Measurements from ENCODE around the gene SBNO2.

The SBNO2 gene

GRCh38 chr19:1136201-1136600 lies 37.9 kb downstream of the SBNO2 start:
- no peak overlapping the region for H3K27ac ChIP-seq (ENCODE audit: low read length)
- DNase-seq: no peak
- no peak overlapping the region for H3K9ac ChIP-seq (ENCODE audit: low read length)
- no peak overlapping the region for H2AFZ ChIP-seq (ENCODE audit: low read length)
- TF ChIP-seq CTCF (IDR thresholded peaks at IDR 0.05; ENCODE audit: low read length): no peak
- no peak for TF ChIP-seq EZH2 (optimal IDR thresholded peaks at IDR 0.05; ENCODE audit: low read depth, low read length)
- no peak for TF ChIP-seq EZH2phosphoT487 (IDR thresholded peaks at IDR 0.05; ENCODE audit: low read length)
- H3K4me3 ChIP-seq (ENCODE audit: low read length): no peak overlapping the region
- no peaks in the 10 kb centered on the region for H3K9me3 ChIP-seq (replicated peaks; ENCODE audit: insufficient read depth, low read length)
- no peak overlapping the region for H3K4me2 ChIP-seq (ENCODE audit: low read depth, low read length)
- peaks cover 24% of the 10 kb centered on the region for H3F3A ChIP-seq (ENCODE audit: insufficient read depth, low read length)
- peaks cover 18% of the 10 kb centered on the region; the same call in 1 of the 2 replicates for H3K4me1 ChIP-seq (ENCODE audit: low read length)
- no peaks in the 10 kb centered on the region for H3K36me3 ChIP-seq (replicated peaks; ENCODE audit: insufficient read depth, low read length)
- no peaks in the 10 kb centered on the region for H3K9me2 ChIP-seq (replicated peaks; ENCODE audit: insufficient read depth, low read length)
- H4K20me1 ChIP-seq (ENCODE audit: insufficient read depth, low read length): no peaks in the 10 kb centered on the region
- H3K79me2 ChIP-seq (ENCODE audit: low read length): peaks cover 31% of the 10 kb centered on the region
- H3K27me3 ChIP-seq (replicated peaks; ENCODE audit: insufficient read depth, low read length): no peaks in the 10 kb centered on the region

GRCh38 chr19:1135454-1135853 lies 38.6 kb downstream of the SBNO2 start:
- peaks cover 37% of the 10 kb centered on the region for H3K79me2 ChIP-seq (ENCODE audit: low read length)
- no peak overlapping the region for H3K4me3 ChIP-seq (ENCODE audit: low read length)
- H3K36me3 ChIP-seq (replicated peaks; ENCODE audit: insufficient read depth, low read length): no peaks in the 10 kb centered on the region
- TF ChIP-seq EZH2phosphoT487 (IDR thresholded peaks at IDR 0.05; ENCODE audit: low read length): no peak
- no peak overlapping the region for H3K27ac ChIP-seq (ENCODE audit: low read length)
- no peak for DNase-seq
- H3F3A ChIP-seq (ENCODE audit: insufficient read depth, low read length): peaks cover 27% of the 10 kb centered on the region
- no peaks in the 10 kb centered on the region for H3K9me2 ChIP-seq (replicated peaks; ENCODE audit: insufficient read depth, low read length)
- no peaks in the 10 kb centered on the region for H4K20me1 ChIP-seq (ENCODE audit: insufficient read depth, low read length)
- no peak overlapping the region for H3K4me2 ChIP-seq (ENCODE audit: low read depth, low read length)
- H3K4me1 ChIP-seq (ENCODE audit: low read length): peaks cover 24% of the 10 kb centered on the region; the same call in 1 of the 2 replicates
- H3K9me3 ChIP-seq (replicated peaks; ENCODE audit: insufficient read depth, low read length): no peaks in the 10 kb centered on the region
- no peak overlapping the region for H2AFZ ChIP-seq (ENCODE audit: low read length)
- no peaks in the 10 kb centered on the region for H3K27me3 ChIP-seq (replicated peaks; ENCODE audit: insufficient read depth, low read length)
- no peak overlapping the region for H3K9ac ChIP-seq (ENCODE audit: low read length)

GRCh38 chr19:1134431-1134830 lies 39.6 kb downstream of the SBNO2 start:
- Histone ChIP-seq H3K79me2 (ENCODE audit: low read length) (peaks cover 48% of the 10 kb centered on the region), H3K4me3 (ENCODE audit: low read length) (no peak overlapping the region), H3K9ac (ENCODE audit: low read length) (no peak overlapping the region), H3K4me1 (ENCODE audit: low read length) (peaks cover 30% of the 10 kb centered on the region; the same call in 1 of the 2 replicates), H4K20me1 (ENCODE audit: insufficient read depth, low read length) (no peaks in the 10 kb centered on the region), H3F3A (ENCODE audit: insufficient read depth, low read length) (peaks cover 27% of the 10 kb centered on the region), H3K27ac (ENCODE audit: low read length) (no peak overlapping the region), H3K27me3 (replicated peaks; ENCODE audit: insufficient read depth, low read length) (no peaks in the 10 kb centered on the region), H2AFZ (ENCODE audit: low read length) (no peak overlapping the region), H3K36me3 (replicated peaks; ENCODE audit: insufficient read depth, low read length) (no peaks in the 10 kb centered on the region), H3K4me2 (ENCODE audit: low read depth, low read length) (no peak overlapping the region), H3K9me3 (replicated peaks; ENCODE audit: insufficient read depth, low read length) (no peaks in the 10 kb centered on the region), H3K9me2 (replicated peaks; ENCODE audit: insufficient read depth, low read length) (no peaks in the 10 kb centered on the region)
- DNase-seq: no peak
- no peak for TF ChIP-seq CTCF (IDR thresholded peaks at IDR 0.05; ENCODE audit: low read length)
- TF ChIP-seq EZH2 (optimal IDR thresholded peaks at IDR 0.05; ENCODE audit: low read depth, low read length): no peak
- no peak for TF ChIP-seq EZH2phosphoT487 (IDR thresholded peaks at IDR 0.05; ENCODE audit: low read length)

- H2AFZ ChIP-seq (ENCODE audit: low read length): peak overlapping the region; percentile 72
- no peaks in the 10 kb centered on the region for H3K36me3 ChIP-seq (replicated peaks; ENCODE audit: insufficient read depth, low read length)
- no peaks in the 10 kb centered on the region for H3K9me3 ChIP-seq (replicated peaks; ENCODE audit: insufficient read depth, low read length)
- peak; percentile 94 for DNase-seq
- peaks cover 48% of the 10 kb centered on the region for H3K79me2 ChIP-seq (ENCODE audit: low read length)
- H3K4me2 ChIP-seq (ENCODE audit: low read depth, low read length): peak overlapping the region; percentile 100
- H3K27ac ChIP-seq (ENCODE audit: low read length): peak overlapping the region; percentile 83
- peaks cover 27% of the 10 kb centered on the region for H3F3A ChIP-seq (ENCODE audit: insufficient read depth, low read length)
- no peaks in the 10 kb centered on the region for H4K20me1 ChIP-seq (ENCODE audit: insufficient read depth, low read length)
- peak overlapping the region; percentile 76 for H3K9ac ChIP-seq (ENCODE audit: low read length)
- TF ChIP-seq EZH2phosphoT487 (IDR thresholded peaks at IDR 0.05; ENCODE audit: low read length) (no peak), EZH2 (optimal IDR thresholded peaks at IDR 0.05; ENCODE audit: low read depth, low read length) (no peak)
- H3K9me2 ChIP-seq (replicated peaks; ENCODE audit: insufficient read depth, low read length): no peaks in the 10 kb centered on the region
- peaks cover 30% of the 10 kb centered on the region; the same call in 1 of the 2 replicates for H3K4me1 ChIP-seq (ENCODE audit: low read length)
- peak overlapping the region; percentile 72 for H3K4me3 ChIP-seq (ENCODE audit: low read length)
- H3K27me3 ChIP-seq (replicated peaks; ENCODE audit: insufficient read depth, low read length): no peaks in the 10 kb centered on the region
Observed at GRCh38 chr19:1133471-1133929, 40.6 kb downstream of the SBNO2 start.
